ENCODE data around the gene CTRL. TPM values are rescaled to one million over a fixed set of nuclear protein-coding genes. Genes with fewer than 3 reads are reported as not detected.

The CTRL gene
- total and polyA plus RNA-seq, 4 donors: 0.09 to 5.0 (median 0.30) TPM

DNA sequence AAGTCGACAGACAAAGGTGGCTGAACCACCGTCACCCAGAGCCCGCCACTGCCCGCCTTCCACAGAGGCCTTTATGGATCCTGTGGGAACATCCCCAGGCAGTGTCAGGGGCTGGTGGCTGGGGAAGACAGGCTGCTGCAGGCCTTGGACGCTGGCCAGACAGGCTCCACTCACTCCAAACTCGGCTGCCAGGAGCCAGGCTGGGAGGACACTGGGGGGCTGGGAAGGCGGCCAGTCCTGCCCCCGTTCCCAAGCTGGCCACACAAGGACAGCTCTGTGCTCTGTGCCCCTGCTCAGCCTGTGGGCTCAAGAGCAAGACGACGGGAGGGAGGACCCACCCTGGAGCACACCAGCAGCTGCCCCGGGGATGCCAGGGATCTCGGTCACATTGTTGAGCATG is 19.8 kb upstream of the CTRL start:
- no peak for TF ChIP-seq JUND (IDR thresholded peaks at IDR 0.05)
- TF ChIP-seq HNF4G (IDR thresholded peaks at IDR 0.05): no peak
- TF ChIP-seq YY1 (IDR thresholded peaks at IDR 0.05): no peak
- TF ChIP-seq, protein P1, sequence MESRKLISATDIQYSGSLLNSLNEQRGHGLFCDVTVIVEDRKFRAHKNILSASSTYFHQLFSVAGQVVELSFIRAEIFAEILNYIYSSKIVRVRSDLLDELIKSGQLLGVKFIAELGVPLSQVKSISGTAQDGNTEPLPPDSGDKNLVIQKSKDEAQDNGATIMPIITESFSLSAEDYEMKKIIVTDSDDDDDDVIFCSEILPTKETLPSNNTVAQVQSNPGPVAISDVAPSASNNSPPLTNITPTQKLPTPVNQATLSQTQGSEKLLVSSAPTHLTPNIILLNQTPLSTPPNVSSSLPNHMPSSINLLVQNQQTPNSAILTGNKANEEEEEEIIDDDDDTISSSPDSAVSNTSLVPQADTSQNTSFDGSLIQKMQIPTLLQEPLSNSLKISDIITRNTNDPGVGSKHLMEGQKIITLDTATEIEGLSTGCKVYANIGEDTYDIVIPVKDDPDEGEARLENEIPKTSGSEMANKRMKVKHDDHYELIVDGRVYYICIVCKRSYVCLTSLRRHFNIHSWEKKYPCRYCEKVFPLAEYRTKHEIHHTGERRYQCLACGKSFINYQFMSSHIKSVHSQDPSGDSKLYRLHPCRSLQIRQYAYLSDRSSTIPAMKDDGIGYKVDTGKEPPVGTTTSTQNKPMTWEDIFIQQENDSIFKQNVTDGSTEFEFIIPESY (IDR thresholded peaks at IDR 0.05): no peak
- no peak for TF ChIP-seq RAD21 (IDR thresholded peaks at IDR 0.05)
- no peak for TF ChIP-seq RXRA (IDR thresholded peaks at IDR 0.05)
- Histone ChIP-seq H3K4me1 (ENCODE audit: control insufficient read depth in 4 of 4, insufficient read depth in 4 of 4, low read length in 3 of 4) (peaks cover 10 to 32% (median 27%) of the 10 kb centered on the region in 4 donors), H3K27ac (ENCODE audit: low read depth in 1 of 2, low read length in 2 of 2) (no peak overlapping the region), H3K4me3 (ENCODE audit: low read depth in 1 of 3, low read length in 3 of 3) (no peak overlapping the region), H3K9me3 (ENCODE audit: control insufficient read depth in 4 of 4, low read length in 3 of 4) (no peaks in the 10 kb centered on the region), H3K36me3 (ENCODE audit: control insufficient read depth in 4 of 4, insufficient read depth in 3 of 4, low read depth in 1 of 4, low read length in 3 of 4) (peaks cover 7 to 53% (median 18%) of the 10 kb centered on the region in 4 donors), H3K9ac (ENCODE audit: low read depth in 1 of 2, low read length in 2 of 2) (no peak overlapping the region), H3K27me3 (ENCODE audit: control insufficient read depth in 4 of 4, insufficient read depth in 4 of 4, low read length in 3 of 4) (no peaks in the 10 kb centered on the region)
- no peak for DNase-seq (ENCODE audit: low spot score)
- WGBS: 73% methylated on average over 12 of the region's 12 CpGs

DNA sequence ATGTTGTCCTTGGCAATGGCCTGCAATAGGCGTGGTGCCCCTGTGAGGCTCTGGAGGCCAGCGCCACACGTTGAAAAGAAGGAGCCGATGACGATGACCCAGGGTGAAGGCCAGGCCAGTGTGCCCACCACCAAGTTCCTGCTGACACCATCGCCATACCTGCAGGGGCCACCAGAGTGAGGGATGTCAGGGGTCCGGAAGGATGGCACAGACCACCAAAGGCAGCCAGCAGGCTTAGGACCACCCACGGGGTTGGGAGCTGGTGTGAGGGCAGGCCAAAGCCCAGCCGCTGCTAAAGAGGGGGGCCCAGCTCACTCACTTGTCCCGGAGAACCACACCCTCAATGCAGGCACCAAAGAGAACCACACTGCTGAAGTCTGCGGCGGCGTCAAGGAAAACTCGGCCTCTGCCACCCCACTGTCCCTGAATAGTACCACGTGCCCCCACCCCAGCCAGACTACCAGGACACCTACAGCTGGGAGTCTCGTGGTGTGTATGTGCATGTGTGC is 18.7 kb upstream of the CTRL start:
- Histone ChIP-seq H3K9me3 (ENCODE audit: control insufficient read depth in 4 of 4, low read length in 3 of 4) (no peaks in the 10 kb centered on the region), H3K27ac (ENCODE audit: low read depth in 1 of 2, low read length in 2 of 2) (no peak overlapping the region), H3K27me3 (ENCODE audit: control insufficient read depth in 4 of 4, insufficient read depth in 4 of 4, low read length in 3 of 4) (no peaks in the 10 kb centered on the region), H3K4me3 (ENCODE audit: low read depth in 1 of 3, low read length in 3 of 3) (no peak overlapping the region), H3K36me3 (ENCODE audit: control insufficient read depth in 4 of 4, insufficient read depth in 3 of 4, low read depth in 1 of 4, low read length in 3 of 4) (peaks cover 9 to 63% (median 24%) of the 10 kb centered on the region in 4 donors), H3K9ac (ENCODE audit: low read depth in 1 of 2, low read length in 2 of 2) (no peak overlapping the region), H3K4me1 (ENCODE audit: control insufficient read depth in 4 of 4, insufficient read depth in 4 of 4, low read length in 3 of 4) (peaks cover 10 to 32% (median 27%) of the 10 kb centered on the region in 4 donors)
- WGBS: 92% methylated on average over 16 of the region's 16 CpGs
- no peak for TF ChIP-seq HNF4A (conservative IDR thresholded peaks at IDR 0.05)
- no peak for TF ChIP-seq GABPA (IDR thresholded peaks at IDR 0.05 in 1 of 2, conservative IDR thresholded peaks at IDR 0.05 in 1 of 2)
- no peak for TF ChIP-seq EGR1 (IDR thresholded peaks at IDR 0.05; ENCODE audit: low read depth in 2 of 2)
- no peak for TF ChIP-seq NR2F2 (IDR thresholded peaks at IDR 0.05)
- no peak for TF ChIP-seq YY1 (IDR thresholded peaks at IDR 0.05)
- TF ChIP-seq RXRA (IDR thresholded peaks at IDR 0.05): no peak
- TF ChIP-seq, protein P1 (IDR thresholded peaks at IDR 0.05): no peak
- TF ChIP-seq SP1 (IDR thresholded peaks at IDR 0.05): no peak
- TF ChIP-seq, protein P2, sequence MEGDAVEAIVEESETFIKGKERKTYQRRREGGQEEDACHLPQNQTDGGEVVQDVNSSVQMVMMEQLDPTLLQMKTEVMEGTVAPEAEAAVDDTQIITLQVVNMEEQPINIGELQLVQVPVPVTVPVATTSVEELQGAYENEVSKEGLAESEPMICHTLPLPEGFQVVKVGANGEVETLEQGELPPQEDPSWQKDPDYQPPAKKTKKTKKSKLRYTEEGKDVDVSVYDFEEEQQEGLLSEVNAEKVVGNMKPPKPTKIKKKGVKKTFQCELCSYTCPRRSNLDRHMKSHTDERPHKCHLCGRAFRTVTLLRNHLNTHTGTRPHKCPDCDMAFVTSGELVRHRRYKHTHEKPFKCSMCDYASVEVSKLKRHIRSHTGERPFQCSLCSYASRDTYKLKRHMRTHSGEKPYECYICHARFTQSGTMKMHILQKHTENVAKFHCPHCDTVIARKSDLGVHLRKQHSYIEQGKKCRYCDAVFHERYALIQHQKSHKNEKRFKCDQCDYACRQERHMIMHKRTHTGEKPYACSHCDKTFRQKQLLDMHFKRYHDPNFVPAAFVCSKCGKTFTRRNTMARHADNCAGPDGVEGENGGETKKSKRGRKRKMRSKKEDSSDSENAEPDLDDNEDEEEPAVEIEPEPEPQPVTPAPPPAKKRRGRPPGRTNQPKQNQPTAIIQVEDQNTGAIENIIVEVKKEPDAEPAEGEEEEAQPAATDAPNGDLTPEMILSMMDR (IDR thresholded peaks at IDR 0.05; ENCODE audit: low read depth, low read length, missing input control): no peak
- no peak for TF ChIP-seq TAF1 (conservative IDR thresholded peaks at IDR 0.05)
- no peak for TF ChIP-seq RAD21 (IDR thresholded peaks at IDR 0.05)
- no peak for DNase-seq (ENCODE audit: low spot score)
